ENCODE results near the gene PAQR8. TPM values are rescaled to one million over a fixed set of nuclear protein-coding genes. Genes with fewer than 3 reads are reported as not detected.

Gene PAQR8
- total RNA-seq, 1 experiment from 2014 or later: 3.7 TPM

- BruUV-seq (replicated peaks): no TSS peak
- CTCF ChIA-PET: no interaction called here
- Histone ChIP-seq H3K27me3 (ENCODE audit: insufficient read depth, low read depth) (no peaks in the 10 kb centered on the region), H3K79me2 (ENCODE audit: low read depth) (no peaks in the 10 kb centered on the region), H3K9me3 (ENCODE audit: insufficient read depth, low read depth) (no peaks in the 10 kb centered on the region), H2AFZ (no peak overlapping the region), H3K27ac (no peak overlapping the region), H3K9me2 (ENCODE audit: insufficient read depth) (no peaks in the 10 kb centered on the region), H3K36me3 (ENCODE audit: low read depth) (no peaks in the 10 kb centered on the region), H3K4me1 (replicated peaks; ENCODE audit: insufficient read depth) (no peaks in the 10 kb centered on the region), H4K20me1 (ENCODE audit: insufficient read depth) (no peaks in the 10 kb centered on the region), H3K4me2 (no peak overlapping the region), H3F3A (ENCODE audit: insufficient read depth, low read depth) (no peaks in the 10 kb centered on the region), H3K4me3 (no peak overlapping the region)
- TF ChIP-seq, protein P1, sequence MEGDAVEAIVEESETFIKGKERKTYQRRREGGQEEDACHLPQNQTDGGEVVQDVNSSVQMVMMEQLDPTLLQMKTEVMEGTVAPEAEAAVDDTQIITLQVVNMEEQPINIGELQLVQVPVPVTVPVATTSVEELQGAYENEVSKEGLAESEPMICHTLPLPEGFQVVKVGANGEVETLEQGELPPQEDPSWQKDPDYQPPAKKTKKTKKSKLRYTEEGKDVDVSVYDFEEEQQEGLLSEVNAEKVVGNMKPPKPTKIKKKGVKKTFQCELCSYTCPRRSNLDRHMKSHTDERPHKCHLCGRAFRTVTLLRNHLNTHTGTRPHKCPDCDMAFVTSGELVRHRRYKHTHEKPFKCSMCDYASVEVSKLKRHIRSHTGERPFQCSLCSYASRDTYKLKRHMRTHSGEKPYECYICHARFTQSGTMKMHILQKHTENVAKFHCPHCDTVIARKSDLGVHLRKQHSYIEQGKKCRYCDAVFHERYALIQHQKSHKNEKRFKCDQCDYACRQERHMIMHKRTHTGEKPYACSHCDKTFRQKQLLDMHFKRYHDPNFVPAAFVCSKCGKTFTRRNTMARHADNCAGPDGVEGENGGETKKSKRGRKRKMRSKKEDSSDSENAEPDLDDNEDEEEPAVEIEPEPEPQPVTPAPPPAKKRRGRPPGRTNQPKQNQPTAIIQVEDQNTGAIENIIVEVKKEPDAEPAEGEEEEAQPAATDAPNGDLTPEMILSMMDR (conservative IDR thresholded peaks at IDR 0.05): no peak
- no peak for TF ChIP-seq EZH2 (IDR thresholded peaks at IDR 0.05; ENCODE audit: low read depth)
- POLR2A ChIA-PET (ENCODE audit: unreplicated experiment): interaction anchor here (0.6 kb wide), 1 partner anchor 51 kb away, joined by 4 read pairs; no protein-coding TSS in a partner anchor
- intact Hi-C loops (cut with micrococcal nuclease; ENCODE audit: unreplicated experiment): no loop called here
- peak; percentile 85 for DNase-seq
Measured at GRCh38 chr6:52403627-52404026, 41.7 kb downstream of the PAQR8 start.

DNA sequence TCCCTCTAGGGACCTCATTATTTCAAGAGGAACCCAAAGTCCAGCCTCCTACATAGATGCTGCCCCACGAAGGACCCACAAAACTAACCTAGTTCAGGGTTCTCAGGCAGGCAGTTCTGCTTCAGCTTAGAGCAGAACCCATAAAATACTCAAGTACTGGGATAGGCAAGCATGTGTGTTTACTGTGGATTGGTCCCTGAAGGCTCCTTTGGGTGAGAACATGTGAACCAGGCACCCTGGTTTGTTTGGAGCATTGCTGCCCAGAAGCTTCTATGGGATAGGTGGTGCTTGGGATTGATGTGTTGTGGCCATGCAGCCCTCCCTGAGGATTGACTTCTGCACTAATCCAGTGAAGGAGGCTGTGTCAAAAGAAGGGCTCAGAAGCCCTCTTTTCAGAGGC is 43.3 kb downstream of the PAQR8 start:
- no peaks in the 10 kb centered on the region for H3K9me2 ChIP-seq (ENCODE audit: insufficient read depth)
- H3K4me2 ChIP-seq: no peak overlapping the region
- no peaks in the 10 kb centered on the region for H4K20me1 ChIP-seq (ENCODE audit: insufficient read depth)
- intact Hi-C loops (cut with micrococcal nuclease; ENCODE audit: unreplicated experiment): no loop called here
- H3K4me1 ChIP-seq (replicated peaks; ENCODE audit: insufficient read depth): no peaks in the 10 kb centered on the region
- no TSS peak for BruUV-seq (replicated peaks)
- DNase-seq: no peak
- H2AFZ ChIP-seq: no peak overlapping the region
- no peaks in the 10 kb centered on the region for H3K9me3 ChIP-seq (ENCODE audit: insufficient read depth, low read depth)
- no peaks in the 10 kb centered on the region for H3K27me3 ChIP-seq (ENCODE audit: insufficient read depth, low read depth)
- no peaks in the 10 kb centered on the region for H3K79me2 ChIP-seq (ENCODE audit: low read depth)
- POLR2A ChIA-PET (ENCODE audit: unreplicated experiment): interaction anchor here (0.5 kb wide), 1 partner anchor 57 kb away, joined by 6 read pairs; no protein-coding TSS in a partner anchor
- CTCF ChIA-PET: no interaction called here
- H3K4me3 ChIP-seq: no peak overlapping the region
- no peaks in the 10 kb centered on the region for H3K36me3 ChIP-seq (ENCODE audit: low read depth)
- TF ChIP-seq, protein P1 (conservative IDR thresholded peaks at IDR 0.05): no peak
- no peak for TF ChIP-seq EZH2 (IDR thresholded peaks at IDR 0.05; ENCODE audit: low read depth)
- H3K27ac ChIP-seq: no peak overlapping the region
- no peaks in the 10 kb centered on the region for H3F3A ChIP-seq (ENCODE audit: insufficient read depth, low read depth)

DNA sequence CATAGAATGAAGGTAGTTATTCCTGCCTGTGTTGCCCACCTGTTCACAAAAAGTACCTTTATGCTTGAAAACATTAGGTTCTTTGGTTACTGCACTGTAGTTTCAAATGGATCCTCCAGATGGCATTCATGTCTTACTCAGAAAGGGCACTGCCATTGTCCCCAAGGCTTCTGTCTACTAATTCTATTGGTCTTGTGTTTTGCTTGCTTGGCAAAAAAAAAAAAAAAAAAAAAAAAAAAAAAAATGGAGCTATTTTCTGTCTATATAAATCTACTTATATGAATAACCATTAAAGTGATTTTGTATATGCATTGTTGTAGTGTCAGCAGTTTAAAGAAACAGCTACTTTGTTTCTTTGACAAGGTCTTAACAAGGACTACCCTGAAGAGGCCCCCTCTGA is 45.5 kb downstream of the PAQR8 start:
- Histone ChIP-seq H3K9me3 (ENCODE audit: insufficient read depth, low read depth) (no peaks in the 10 kb centered on the region), H3K27ac (no peak overlapping the region), H3K9me2 (ENCODE audit: insufficient read depth) (no peaks in the 10 kb centered on the region), H3K79me2 (ENCODE audit: low read depth) (no peaks in the 10 kb centered on the region), H3K4me2 (no peak overlapping the region), H2AFZ (no peak overlapping the region), H3F3A (ENCODE audit: insufficient read depth, low read depth) (no peaks in the 10 kb centered on the region), H3K4me1 (replicated peaks; ENCODE audit: insufficient read depth) (no peaks in the 10 kb centered on the region), H3K27me3 (ENCODE audit: insufficient read depth, low read depth) (no peaks in the 10 kb centered on the region), H3K36me3 (ENCODE audit: low read depth) (no peaks in the 10 kb centered on the region), H3K4me3 (no peak overlapping the region), H4K20me1 (ENCODE audit: insufficient read depth) (no peaks in the 10 kb centered on the region)
- intact Hi-C loops (cut with micrococcal nuclease; ENCODE audit: unreplicated experiment): loop anchor here (1.0 to 2.0 kb wide), 4 partner anchors 245 to 1077 kb away; partner anchors contain the start of gene GSTA4
- no TSS peak for BruUV-seq (replicated peaks)
- peak; percentile 17 to 62 for DNase-seq
- ChIA-PET CTCF (interaction anchor here (0.6 to 0.9 kb wide), 30 partner anchors 10 to 1116 kb away, joined by 3 to 14 read pairs (median 4); partner anchors contain the start of gene FBXO9), POLR2A (ENCODE audit: unreplicated experiment) (interaction anchor here (0.6 kb wide), 3 partner anchors 37 to 241 kb away, joined by 4 to 17 read pairs (median 6); no protein-coding TSS in a partner anchor)
- no peak for TF ChIP-seq EZH2 (IDR thresholded peaks at IDR 0.05; ENCODE audit: low read depth)
- TF ChIP-seq, protein P1 (conservative IDR thresholded peaks at IDR 0.05): peak; percentile 77

Data from PC-9 (cell line).